ENCODE data around the gene ZIC1. TPM values are rescaled to one million over a fixed set of nuclear protein-coding genes. Genes with fewer than 3 reads are reported as not detected.

Gene ZIC1
- total RNA-seq, 1 donor, result not detected

- TF ChIP-seq CTCF (IDR thresholded peaks at IDR 0.05; ENCODE audit: insufficient read depth, low read depth, low read length), result no peak
- no peak for DNase-seq (ENCODE audit: low read depth)
- no peak overlapping the region for H3K4me3 ChIP-seq (ENCODE audit: low read depth, low read length)
Measured at GRCh38 chr3:147365196-147366115, 43.7 kb upstream of the ZIC1 start.

- H3K4me3 ChIP-seq (ENCODE audit: low read depth, low read length), result no peak overlapping the region
- no peak for DNase-seq (ENCODE audit: low read depth)
- no peak for TF ChIP-seq CTCF (IDR thresholded peaks at IDR 0.05; ENCODE audit: insufficient read depth, low read depth, low read length)
Measured at GRCh38 chr3:147367676-147368075, 41.5 kb upstream of the ZIC1 start.

GRCh38 chr3:147368151-147368550 lies 41.0 kb upstream of the ZIC1 start:
- no peak for DNase-seq (ENCODE audit: low read depth)
- no peak overlapping the region for H3K4me3 ChIP-seq (ENCODE audit: low read depth, low read length)
- TF ChIP-seq CTCF (IDR thresholded peaks at IDR 0.05; ENCODE audit: insufficient read depth, low read depth, low read length), result no peak

- no peak overlapping the region for H3K4me3 ChIP-seq (ENCODE audit: low read depth, low read length)
- no peak for TF ChIP-seq CTCF (IDR thresholded peaks at IDR 0.05; ENCODE audit: insufficient read depth, low read depth, low read length)
- no peak for DNase-seq (ENCODE audit: low read depth)
Measured at GRCh38 chr3:147368561-147369221, 40.5 kb upstream of the ZIC1 start.

GRCh38 chr3:147369231-147369630 lies 39.9 kb upstream of the ZIC1 start:
- no peak for TF ChIP-seq CTCF (IDR thresholded peaks at IDR 0.05; ENCODE audit: insufficient read depth, low read depth, low read length)
- DNase-seq (ENCODE audit: low read depth), result no peak
- no peak overlapping the region for H3K4me3 ChIP-seq (ENCODE audit: low read depth, low read length)

- DNase-seq (ENCODE audit: low read depth), result no peak
- H3K4me3 ChIP-seq (ENCODE audit: low read depth, low read length), result no peak overlapping the region
- TF ChIP-seq CTCF (IDR thresholded peaks at IDR 0.05; ENCODE audit: insufficient read depth, low read depth, low read length), result no peak
Measured at GRCh38 chr3:147369661-147370123, 39.5 kb upstream of the ZIC1 start.
